HG03520 (cell line): Measurements from ENCODE around the gene WRAP73.
A peak's percentile ranks its signal among the peaks of the same experiment; 100 is the strongest.
"Not testable (repeated sequence)": the region's sequence is repeated elsewhere in the genome, so short reads cannot be mapped to it uniquely, and the experiment has no call there.

Source experiments
- ATAC-seq: cut with Tn5 transposase; IDR thresholded peaks from one replicate; pipeline ENCODE4 v1.9.1; 2021; ENCODE audit warnings: mild to moderate bottlenecking, moderate library complexity; ENCODE audit not compliant: unreplicated experiment

The WRAP73 gene

GRCh38 chr1:3631320-3632260 is 18.3 kb downstream of the WRAP73 start:
- ATAC-seq, result no peak

GRCh38 chr1:3630914-3631313 is 19.0 kb downstream of the WRAP73 start:
- ATAC-seq, result no peak

GRCh38 chr1:3630161-3630611 is 19.7 kb downstream of the WRAP73 start:
- ATAC-seq, result no peak

GRCh38 chr1:3629561-3630160 is 20.2 kb downstream of the WRAP73 start:
- ATAC-seq, result no peak

GRCh38 chr1:3628445-3628844 is 21.5 kb downstream of the WRAP73 start:
- no peak for ATAC-seq

- no peak for ATAC-seq
Measured at GRCh38 chr1:3627515-3628253, 22.2 kb downstream of the WRAP73 start.

GRCh38 chr1:3626025-3626424 is 23.9 kb downstream of the WRAP73 start:
- no peak for ATAC-seq

GRCh38 chr1:3625151-3625907 is 24.6 kb downstream of the WRAP73 start:
- ATAC-seq, result no peak

- ATAC-seq, result peak; percentile 94
Measured at GRCh38 chr1:3624200-3625136, 25.4 kb downstream of the WRAP73 start, which contains the start of gene TPRG1L. Gene TPRG1L (plus strand): TSS chr1:3625015. CDS start chr1:3625073, 58 bp downstream.

GRCh38 chr1:3623441-3624199 is 26.3 kb downstream of the WRAP73 start:
- ATAC-seq, result no peak

GRCh38 chr1:3622102-3622501 is 27.8 kb downstream of the WRAP73 start:
- ATAC-seq, result not testable (repeated sequence)

GRCh38 chr1:3621151-3621671 is 28.7 kb downstream of the WRAP73 start:
- not testable (repeated sequence) for ATAC-seq

- no peak for ATAC-seq
Measured at GRCh38 chr1:3620708-3621107, 29.2 kb downstream of the WRAP73 start.

- ATAC-seq, result peak; percentile 55
Measured at GRCh38 chr1:3618881-3619671, 30.8 kb downstream of the WRAP73 start.

- ATAC-seq, result no peak
Measured at GRCh38 chr1:3618531-3618880, 31.4 kb downstream of the WRAP73 start.

GRCh38 chr1:3617806-3618345 is 32.0 kb downstream of the WRAP73 start:
- ATAC-seq, result no peak

- no peak for ATAC-seq
Measured at GRCh38 chr1:3616861-3617260, 33.0 kb downstream of the WRAP73 start.
